IMR-90 (cell line): ENCODE data around the gene ZBTB45. TPM values are rescaled to one million over a fixed set of nuclear protein-coding genes. Genes with fewer than 3 reads are reported as not detected.

Source experiments
- ATAC-seq: fragments of 200-7000 bp; cut with Tn5 transposase; 2 replicates; pipeline ENCODE4 v1.9.1; 2020; ENCODE audit warnings: low read depth, mild to moderate bottlenecking, moderate library complexity
- BruUV-seq: library from RNA; stranded (reverse); fragments of 400-500 nt; replicated peaks from 2 replicates; lab custom pipeline; 2021; lab: Mats Ljungman, UMichigan
- CTCF ChIA-PET: fragments of 300-600 bp; formaldehyde crosslinking; extraction: SDS; loops from one replicate; lab custom pipeline; 2021; ENCODE audit warnings: antibody characterized with exemption; lab: Yijun Ruan, JAX
- POLR2A ChIA-PET: fragments of 300-600 bp; sonication (Branson Sonifier 250); formaldehyde crosslinking; loops from one replicate; lab custom pipeline; 2022; ENCODE audit warnings: antibody characterized with exemption; ENCODE audit not compliant: unreplicated experiment; lab: Charles Lee
- DNase-seq: peaks from one replicate; pipeline ENCODE4 v3.0.0; 2013
- H2AFZ ChIP-seq: replicated peaks from 2 replicates; pipeline ENCODE3; 2013; ENCODE audit warnings: low read length, mild to moderate bottlenecking; ENCODE audit not compliant: poor library complexity
- H2AK5ac ChIP-seq: 2 replicates; pipeline ENCODE4 v1.6.1; 2013; ENCODE audit warnings: low read depth, low read length, inconsistent platforms
- H2AK9ac ChIP-seq: replicated peaks from 2 replicates; pipeline ENCODE3; 2013; ENCODE audit warnings: mild to moderate bottlenecking, low read depth, low read length, moderate library complexity; ENCODE audit not compliant: poor library complexity
- H2BK120ac ChIP-seq: 2 replicates; pipeline ENCODE4 v1.6.1; 2013; ENCODE audit warnings: low read depth, low read length, inconsistent platforms
- H2BK15ac ChIP-seq: 3 replicates; pipeline ENCODE4 v1.6.1; 2013; ENCODE audit warnings: low read depth, low read length, inconsistent platforms
- H2BK20ac ChIP-seq: 2 replicates; pipeline ENCODE4 v1.6.1; 2013; ENCODE audit warnings: low read depth, mild to moderate bottlenecking, inconsistent platforms, low read length, moderate library complexity
- H2BK5ac ChIP-seq: 2 replicates; pipeline ENCODE4 v1.6.1; 2013; ENCODE audit warnings: mild to moderate bottlenecking, low read depth, low read length, inconsistent platforms; ENCODE audit not compliant: poor library complexity, severe bottlenecking
- H3K14ac ChIP-seq: replicated peaks from 2 replicates; pipeline ENCODE4 v1.6.1; 2013; ENCODE audit warnings: low read depth, low read length, inconsistent platforms
- H3K18ac ChIP-seq: 2 replicates; pipeline ENCODE4 v1.6.1; 2013; ENCODE audit warnings: low read depth, low read length, control low read depth
- H3K23ac ChIP-seq: 2 replicates; pipeline ENCODE4 v1.6.1; 2013; ENCODE audit warnings: low read depth, low read length, inconsistent platforms
- H3K27ac ChIP-seq: 2 replicates; pipeline ENCODE4 v1.5.1; 2013; ENCODE audit warnings: mild to moderate bottlenecking, control low read depth, low read length; ENCODE audit not compliant: insufficient read depth
- H3K27me3 ChIP-seq: 2 replicates; pipeline ENCODE4 v1.6.1; 2013; ENCODE audit warnings: low read length; ENCODE audit not compliant: control insufficient read depth, insufficient read depth
- H3K36me3 ChIP-seq: 2 replicates; pipeline ENCODE4 v1.6.1; 2013; ENCODE audit warnings: low read length, mixed read lengths; ENCODE audit not compliant: control insufficient read depth, insufficient read depth
- H3K4ac ChIP-seq: 2 replicates; pipeline ENCODE4 v1.6.1; 2013; ENCODE audit warnings: low read depth, low read length, inconsistent platforms
- H3K4me1 ChIP-seq: 2 replicates; pipeline ENCODE4 v1.6.1; 2013; ENCODE audit warnings: low read length, mixed read lengths; ENCODE audit not compliant: control insufficient read depth, insufficient read depth
- H3K4me2 ChIP-seq: 2 replicates; pipeline ENCODE4 v1.6.1; 2013; ENCODE audit warnings: low read depth, mild to moderate bottlenecking, control low read depth, low read length, moderate library complexity
- H3K4me3 ChIP-seq: 2 replicates; pipeline ENCODE4 v1.5.1; 2013; ENCODE audit warnings: low read depth, mild to moderate bottlenecking, control low read depth, low read length, moderate library complexity; ENCODE audit not compliant: insufficient read depth
- H3K56ac ChIP-seq: 2 replicates; pipeline ENCODE4 v1.6.1; 2013; ENCODE audit warnings: low read length, inconsistent platforms; ENCODE audit not compliant: insufficient read depth; ENCODE audit errors: extremely low read depth
- H3K79me1 ChIP-seq, 2 experiments: 2 replicates each; pipeline ENCODE4 v1.6.1; 2013; ENCODE audit warnings: low read length in 2 of 2, inconsistent platforms in 1 of 2, low read depth in 1 of 2
- H3K9ac ChIP-seq: 2 replicates; pipeline ENCODE4 v1.6.1; 2013; ENCODE audit warnings: low read depth, low read length, control low read depth
- H3K9me1 ChIP-seq: 2 replicates; pipeline ENCODE4 v1.6.1; 2013; ENCODE audit warnings: low read length, inconsistent platforms; ENCODE audit not compliant: insufficient read depth
- H3K9me3 ChIP-seq: 2 replicates; pipeline ENCODE4 v1.6.1; 2013; ENCODE audit warnings: low read length; ENCODE audit not compliant: control insufficient read depth, insufficient read depth
- H4K20me1 ChIP-seq: 2 replicates; pipeline ENCODE4 v1.6.1; 2013; ENCODE audit warnings: low read length, inconsistent platforms; ENCODE audit not compliant: insufficient read depth
- H4K5ac ChIP-seq: 2 replicates; pipeline ENCODE4 v1.6.1; 2013; ENCODE audit warnings: mild to moderate bottlenecking, low read depth, low read length, control low read depth
- H4K8ac ChIP-seq, 2 experiments: 2 replicates each; pipeline ENCODE4 v1.6.1; 2013; ENCODE audit warnings: low read depth in 2 of 2, low read length in 2 of 2, control low read depth in 1 of 2, inconsistent platforms in 1 of 2
- H4K91ac ChIP-seq: 2 replicates; pipeline ENCODE4 v1.6.1; 2013; ENCODE audit warnings: low read depth, low read length, inconsistent platforms; ENCODE audit not compliant: insufficient read depth
- BHLHE40 ChIP-seq: fragments of 150-350 bp; IDR thresholded peaks from 2 replicates; pipeline ENCODE4 v1.6.1; 2016; ENCODE audit warnings: mild to moderate bottlenecking, low read depth, low read length
- CHD1 ChIP-seq: IDR thresholded peaks from 2 replicates; pipeline ENCODE4 v1.6.1; 2012; ENCODE audit warnings: low read depth, low read length, improper control_type of control experiment
- CTCF ChIP-seq: conservative IDR thresholded peaks from 2 replicates; pipeline ENCODE4 v1.5.1; 2012; ENCODE audit warnings: mild to moderate bottlenecking, low read depth, low read length, improper control_type of control experiment
- ELK1 ChIP-seq: fragments of 150-350 bp; IDR thresholded peaks from 2 replicates; pipeline ENCODE4 v1.6.1; 2016; ENCODE audit warnings: low read depth, mild to moderate bottlenecking, low read length, moderate library complexity, borderline replicate concordance
- FOS ChIP-seq: fragments of 150-350 bp; IDR thresholded peaks from 2 replicates; pipeline ENCODE4 v1.6.1; 2016; ENCODE audit warnings: low read depth, low read length
- NFE2L2 ChIP-seq: fragments of 150-350 bp; IDR thresholded peaks from 2 replicates; pipeline ENCODE4 v1.6.1; 2016; ENCODE audit warnings: low read depth, mild to moderate bottlenecking, low read length
- POLR2A ChIP-seq: IDR thresholded peaks from 2 replicates; pipeline ENCODE4 v1.6.1; 2012; ENCODE audit warnings: mild to moderate bottlenecking, low read depth, low read length
- RCOR1 ChIP-seq: IDR thresholded peaks from 2 replicates; pipeline ENCODE4 v1.6.1; 2012; ENCODE audit warnings: mild to moderate bottlenecking, low read length, improper control_type of control experiment; ENCODE audit not compliant: insufficient replicate concordance
- RFX5 ChIP-seq: IDR thresholded peaks from 2 replicates; pipeline ENCODE4 v1.8.0; 2012; ENCODE audit warnings: low read depth, mild to moderate bottlenecking, low read length, moderate library complexity
- USF2 ChIP-seq: fragments of 150-350 bp; IDR thresholded peaks from 2 replicates; pipeline ENCODE4 v1.6.1; 2017; ENCODE audit warnings: mild to moderate bottlenecking, antibody characterized with exemption, low read length, low read depth
- WGBS, 2 experiments: methylation state at CpG; one replicate each; pipeline versions ENCODE4 v1.1.5 to v1.1.7; 2013; ENCODE audit warnings: missing lambda C conversion rate in 2 of 2; ENCODE audit not compliant: insufficient read length in 1 of 2; ENCODE audit errors: extremely low coverage in 2 of 2; 5-methylcytosine and 5-hydroxymethylcytosine counted together
- dilution Hi-C: fragments of 300-500 bp; cut with HindIII; formaldehyde crosslinking; loops from one replicate; pipeline ENCODE4 v1.14.3; 2018; ENCODE audit warnings: low sequenced_read_pairs; ENCODE audit not compliant: unreplicated experiment
- in situ Hi-C: fragments of 300-500 bp; cut with MboI; formaldehyde crosslinking; loops from 3 replicates; pipeline ENCODE4 v1.14.3; 2019; ENCODE audit warnings: low sequenced_read_pairs, inconsistent platforms, mixed read lengths
- intact Hi-C: fragments of 100-400 bp; cut with micrococcal nuclease; formaldehyde crosslinking; loops from 2 replicates; pipeline ENCODE4 v1.10.0; 2022
- polyA plus RNA-seq, 3 experiments: library from polyadenylated mRNA; depleted of rRNA; stranded (reverse); fragments of >200 nt; gene quantifications; 2 replicates each; pipeline ENCODE4 v1.2.3, GENCODE V29; 2012; ENCODE audit warnings: low replicate concordance in 1 of 3
- total RNA-seq: library from RNA; depleted of rRNA; stranded (reverse); fragments of >200 nt; gene quantifications from 2 replicates; pipeline ENCODE4 v1.2.3, GENCODE V29; 2012

ZBTB45 gene
- total and polyA plus RNA-seq, 2 of the 4 experiments (the other 2 are of a cell fraction) = 1.4 to 9.7 TPM

GRCh38 chr19:58511353-58512208, 8.0 kb downstream of the ZBTB45 start, which contains the start of gene SLC27A5:
SLC27A5 (minus strand) TSS chr19:58511992; CDS start chr19:58511955, 37 bp downstream.
- no peak within 1 kb of the TSS for H3K4ac ChIP-seq
- no peak within 1 kb of the TSS for H3K14ac ChIP-seq
- H2BK20ac ChIP-seq = no peak within 1 kb of the TSS
- H3K36me3 ChIP-seq = peaks cover 13% of the 10 kb centered on the region
- no peak within 1 kb of the TSS for H2AK5ac ChIP-seq
- H4K20me1 ChIP-seq = 0 out of 2 replicates have a peak, but pooled peaks cover 7% of the 10 kb centered on the region
- H3K9me1 ChIP-seq = no peaks in the 10 kb centered on the region
- 94% methylated on average over 24 of the region's 25 CpGs; no CpG with 5 or more reads in 1 of the 2 experiments for WGBS, 2 experiments
- in situ Hi-C loops (no loop called here), intact Hi-C loops (no loop called here), dilution Hi-C loops (no loop called here)
- no peak for DNase-seq
- no peak within 1 kb of the TSS for H3K18ac ChIP-seq
- H2AK9ac ChIP-seq = peak within 1 kb of the TSS; percentile 31
- no peak for ATAC-seq
- H2BK5ac ChIP-seq = no peak within 1 kb of the TSS
- no peak within 1 kb of the TSS for H2BK120ac ChIP-seq
- no peak within 1 kb of the TSS for H3K23ac ChIP-seq
- no peak within 1 kb of the TSS for H4K8ac ChIP-seq
- H3K56ac ChIP-seq = no peak within 1 kb of the TSS
- H3K9me3 ChIP-seq = peaks cover 2% of the 10 kb centered on the region; the same call in 1 of the 2 replicates
- H3K4me2 ChIP-seq = no peak within 1 kb of the TSS
- no peak within 1 kb of the TSS for H4K5ac ChIP-seq
- BruUV-seq = no TSS peak
- no peak within 1 kb of the TSS for H3K27ac ChIP-seq
- no peak within 1 kb of the TSS for H2AFZ ChIP-seq
- no peak within 1 kb of the TSS for H2BK15ac ChIP-seq
- no peaks in the 10 kb centered on the region for H3K4me1 ChIP-seq
- H3K79me1 ChIP-seq = peaks cover 4 to 40% of the 10 kb centered on the region in 2 experiments; a peak in 3 of 4 replicates
- TF ChIP-seq CHD1 (no peak), USF2 (no peak), RCOR1 (no peak), BHLHE40 (no peak), RFX5 (no peak), CTCF (no peak), FOS (no peak), ELK1 (no peak), NFE2L2 (no peak), POLR2A (no peak)
- H4K91ac ChIP-seq = no peak within 1 kb of the TSS
- no peak within 1 kb of the TSS for H3K4me3 ChIP-seq
- no peak within 1 kb of the TSS for H3K9ac ChIP-seq
- ChIA-PET POLR2A (no interaction called here), CTCF (no interaction called here)
- no peaks in the 10 kb centered on the region for H3K27me3 ChIP-seq
